GM12874 (cell line): ENCODE results near the gene CLMN.

Experiments used
- CTCF ChIP-seq: IDR thresholded peaks from 2 replicates; pipeline ENCODE4 v1.5.1; 2011; ENCODE audit warnings: low read depth, mild to moderate bottlenecking, control low read depth, low read length, moderate library complexity; ENCODE audit not compliant: insufficient read depth

CLMN gene

DNA sequence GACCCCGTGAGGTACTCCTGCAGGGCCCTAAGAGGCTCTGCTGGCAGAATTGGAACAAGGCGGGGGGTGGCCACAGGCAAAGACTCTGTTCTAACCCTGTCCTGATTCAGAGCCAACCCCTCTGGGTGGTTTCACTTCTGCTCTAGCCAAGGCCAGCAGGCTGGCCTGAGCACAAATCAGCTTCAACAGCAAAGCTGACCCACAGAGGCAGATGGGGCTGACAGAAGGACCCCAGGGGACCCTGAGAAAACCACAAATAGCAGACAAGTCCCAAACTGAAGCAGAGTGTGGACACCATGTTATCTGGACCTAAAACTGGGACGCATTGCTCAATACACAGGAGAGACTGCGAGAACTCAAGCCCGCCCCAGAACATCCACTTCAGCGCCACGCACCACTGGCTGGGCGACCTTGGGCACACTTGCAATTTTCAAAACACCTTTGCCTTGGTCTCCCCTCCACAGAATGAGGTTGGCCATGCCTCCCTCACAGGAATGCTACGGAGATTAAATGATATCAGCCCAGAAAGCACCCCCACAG lies 85.9 kb downstream of the CLMN start:
- TF ChIP-seq CTCF: no peak

DNA sequence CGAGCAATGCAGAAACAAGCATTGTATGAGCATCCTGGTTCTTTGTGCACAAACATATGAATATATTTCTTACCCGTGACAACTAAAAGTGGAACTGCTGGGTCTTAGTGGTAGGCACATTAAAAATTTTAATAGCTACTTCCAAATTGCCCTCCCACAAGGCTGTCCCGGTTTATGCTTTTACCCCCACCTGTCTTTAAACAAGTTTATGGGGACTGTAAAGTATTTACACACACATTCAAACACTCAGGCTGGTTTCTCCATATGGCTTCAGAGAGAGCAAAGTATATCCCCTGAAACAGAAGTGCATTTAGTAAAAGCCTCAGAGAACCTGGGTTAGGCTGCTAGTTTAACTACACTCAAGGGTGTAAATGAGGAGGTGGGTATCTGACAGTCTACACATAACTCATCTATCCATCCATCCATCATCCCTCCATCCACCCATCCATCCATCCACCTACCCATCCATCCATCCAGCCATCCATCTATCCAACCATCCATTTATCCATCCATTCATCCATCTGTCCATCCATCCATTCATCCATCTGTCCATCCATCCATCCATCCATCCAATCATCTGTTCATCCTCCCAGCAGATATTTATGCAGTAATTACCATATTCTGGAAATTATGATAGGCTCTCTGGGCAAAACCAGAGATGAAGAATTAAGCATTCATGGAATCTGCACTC lies 86.7 kb downstream of the CLMN start:
- no peak for TF ChIP-seq CTCF

GRCh38 chr14:95231966-95232633 lies 87.6 kb downstream of the CLMN start:
- no peak for TF ChIP-seq CTCF

GRCh38 chr14:95229749-95230148 lies 90.0 kb downstream of the CLMN start:
- no peak for TF ChIP-seq CTCF

DNA sequence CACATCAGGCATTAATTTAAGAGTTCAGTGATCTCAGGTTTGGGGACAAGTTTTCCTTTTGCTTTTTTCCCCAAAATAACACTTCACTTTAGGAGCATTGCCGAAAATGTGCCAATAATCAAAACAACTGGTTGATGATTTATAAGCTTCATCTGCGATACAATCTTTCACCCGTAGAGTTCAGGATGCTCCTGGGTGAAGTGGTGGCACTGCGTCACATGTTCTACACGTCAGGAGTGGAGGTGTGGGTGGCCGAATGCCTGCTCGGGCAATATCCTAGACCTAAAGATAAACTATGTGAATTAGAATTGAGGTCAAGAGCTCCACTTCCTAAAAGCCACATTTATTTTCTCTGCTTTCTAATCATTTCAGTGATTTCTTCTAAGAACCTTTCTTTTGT lies 91.5 kb downstream of the CLMN start:
- TF ChIP-seq CTCF: no peak

DNA sequence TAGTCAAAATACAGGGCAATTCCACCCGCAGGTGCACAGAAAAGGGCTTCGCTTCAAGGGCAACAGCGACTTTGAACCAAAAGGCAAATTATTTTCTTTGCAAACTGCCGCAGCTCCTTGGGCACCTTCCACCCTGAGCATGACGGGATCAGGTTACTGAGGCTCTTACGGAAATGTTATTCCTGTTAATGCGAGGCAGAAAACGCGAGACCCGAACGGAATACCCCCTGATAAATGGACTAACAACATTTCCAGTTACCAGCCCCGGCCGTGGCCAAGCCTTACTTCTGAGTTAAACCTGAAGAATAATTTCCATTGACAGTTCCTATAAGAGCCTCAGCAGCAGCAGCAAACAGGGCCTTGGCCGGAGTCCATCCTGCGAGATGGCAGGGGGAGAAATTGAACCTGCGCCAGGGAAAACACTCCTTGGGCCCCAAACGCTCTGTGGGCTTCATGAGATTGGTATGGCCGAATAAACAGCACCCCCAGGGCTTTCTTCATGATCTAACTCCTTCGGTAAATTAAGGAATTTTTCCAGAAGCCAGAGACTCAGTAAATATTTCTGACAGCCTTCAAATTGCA lies 92.3 kb downstream of the CLMN start:
- no peak for TF ChIP-seq CTCF

GRCh38 chr14:95226801-95227200 lies 92.9 kb downstream of the CLMN start:
- TF ChIP-seq CTCF: no peak
